T-helper 9 cell (primary cell): ENCODE measurements around the gene RNF38.
"Not testable (repeated sequence)": the region's sequence is repeated elsewhere in the genome, so short reads cannot be mapped to it uniquely, and the experiment has no call there.

Experiments used
- DNase-seq: peaks from one replicate; pipeline ENCODE4 v3.0.0-alpha.2; 2020
- total RNA-seq, 2 donors: gene quantifications; one replicate each; lab custom pipeline; 2026; lab: John Stamatoyannopoulos, UW

The RNF38 gene
- 77.7 to 97.5 reads per million in 2 donors for total RNA-seq

DNA sequence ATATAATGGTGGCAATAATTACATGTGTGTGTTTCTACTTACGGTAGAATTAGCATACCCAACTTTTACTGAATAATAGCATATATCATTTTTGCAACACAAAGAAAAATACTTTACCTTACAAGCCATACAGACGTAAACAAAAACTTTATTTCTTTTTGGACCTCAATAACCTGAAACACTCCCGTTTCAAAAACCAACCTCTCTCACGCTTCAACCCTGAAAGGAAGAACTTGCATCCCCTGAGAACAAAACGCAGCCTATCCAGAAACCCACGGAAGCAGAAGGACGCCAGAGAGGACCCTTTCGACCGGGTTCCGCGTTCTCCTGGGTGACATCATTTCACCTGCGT is at the start of gene RNF38:
RNF38 (minus strand) TSS at position 290 of the 352 bp plus-strand sequence; CDS start at position 129, 161 bp downstream.
- no peak for DNase-seq

GRCh38 chr9:36448555-36448954 is 48.5 kb upstream of the RNF38 start:
- DNase-seq: not testable (repeated sequence)

- DNase-seq: no peak
Observed at GRCh38 chr9:36448017-36448416, 47.9 kb upstream of the RNF38 start.

DNA sequence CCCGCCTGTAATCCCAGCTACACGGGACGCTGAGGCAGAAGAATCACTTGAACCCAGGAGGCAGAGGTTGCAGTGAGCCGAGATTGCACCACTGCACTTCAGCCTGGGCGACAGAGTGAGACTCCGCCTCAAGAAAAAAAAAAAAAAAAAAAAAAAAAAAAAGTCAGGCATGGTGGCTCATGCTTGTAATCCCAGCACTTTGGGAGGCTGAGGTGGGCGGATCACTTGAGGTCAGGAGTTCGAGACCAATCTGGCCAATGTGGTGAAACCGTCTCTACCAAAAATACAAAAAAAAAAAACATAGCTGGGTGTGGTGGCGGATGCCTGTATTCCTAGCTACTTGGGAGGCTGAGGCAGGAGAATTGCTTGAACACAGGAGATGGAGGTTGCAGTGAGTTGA is 46.6 kb upstream of the RNF38 start:
- DNase-seq: not testable (repeated sequence)

DNA sequence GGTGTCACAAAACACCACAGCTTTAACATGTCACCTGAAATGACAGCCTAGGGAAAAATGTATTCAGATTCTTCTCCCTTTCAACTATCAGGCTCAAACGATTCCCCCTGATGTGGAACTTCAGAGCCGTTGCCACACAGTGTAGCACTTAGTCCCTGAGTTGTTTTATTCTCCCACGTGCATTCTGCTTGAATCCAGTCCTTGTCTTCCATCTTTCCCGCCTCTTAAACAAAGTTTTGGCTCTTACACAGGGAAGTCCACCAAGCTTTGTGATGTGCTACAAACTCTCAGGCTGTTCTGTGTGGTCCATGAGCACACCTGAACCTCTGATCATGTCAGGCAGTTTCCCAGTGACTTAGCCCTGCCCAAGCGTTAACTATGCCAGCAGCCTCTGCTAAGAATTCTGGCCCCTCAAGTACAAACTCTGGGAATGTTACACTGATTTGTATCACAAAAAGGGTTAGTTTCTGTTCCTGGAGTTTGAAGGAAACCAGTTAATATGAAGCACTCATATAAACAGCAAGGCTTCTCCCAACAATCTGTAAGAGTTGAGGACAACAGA is 45.8 kb upstream of the RNF38 start:
- DNase-seq: no peak

- DNase-seq: no peak
Observed at GRCh38 chr9:36444203-36444602, 44.1 kb upstream of the RNF38 start.

- DNase-seq: no peak
Observed at GRCh38 chr9:36443581-36443980, 43.5 kb upstream of the RNF38 start.

- DNase-seq: no peak
Observed at GRCh38 chr9:36442710-36443109, 42.6 kb upstream of the RNF38 start.

GRCh38 chr9:36441966-36442365 is 41.9 kb upstream of the RNF38 start:
- no peak for DNase-seq

DNA sequence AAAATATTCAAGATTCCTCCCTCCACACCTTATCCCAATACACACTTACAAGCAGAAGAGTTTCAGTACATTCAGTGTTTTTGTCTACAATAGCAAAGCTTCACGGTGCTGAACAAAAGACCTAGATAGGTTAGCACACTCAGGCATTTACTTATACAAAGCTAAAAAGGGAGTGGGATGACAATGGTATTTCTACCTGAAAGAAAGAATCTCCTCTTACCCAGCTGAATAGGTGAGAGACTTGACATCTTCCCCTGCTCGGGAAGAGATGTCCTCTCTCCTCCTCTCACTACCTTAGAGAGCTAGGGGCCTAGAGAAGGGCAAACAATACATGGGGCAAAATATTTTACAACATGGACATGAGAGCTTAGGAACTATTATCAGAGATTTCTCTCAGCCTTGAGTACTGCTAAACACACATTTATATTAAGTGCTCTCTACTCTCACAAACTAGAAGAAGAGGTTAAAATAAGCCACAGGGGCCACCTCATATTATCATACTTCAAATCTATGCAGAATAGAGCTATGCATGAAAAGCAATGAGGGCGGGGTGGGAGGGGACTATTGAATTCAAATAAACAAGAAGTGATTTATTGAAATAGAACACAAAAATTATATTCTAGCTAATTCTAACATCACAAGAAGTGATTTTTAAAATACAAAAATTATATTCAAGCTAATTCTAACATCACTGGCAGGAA is 38.6 kb upstream of the RNF38 start:
- no peak for DNase-seq

GRCh38 chr9:36437790-36438189 is 37.7 kb upstream of the RNF38 start:
- no peak for DNase-seq

DNA sequence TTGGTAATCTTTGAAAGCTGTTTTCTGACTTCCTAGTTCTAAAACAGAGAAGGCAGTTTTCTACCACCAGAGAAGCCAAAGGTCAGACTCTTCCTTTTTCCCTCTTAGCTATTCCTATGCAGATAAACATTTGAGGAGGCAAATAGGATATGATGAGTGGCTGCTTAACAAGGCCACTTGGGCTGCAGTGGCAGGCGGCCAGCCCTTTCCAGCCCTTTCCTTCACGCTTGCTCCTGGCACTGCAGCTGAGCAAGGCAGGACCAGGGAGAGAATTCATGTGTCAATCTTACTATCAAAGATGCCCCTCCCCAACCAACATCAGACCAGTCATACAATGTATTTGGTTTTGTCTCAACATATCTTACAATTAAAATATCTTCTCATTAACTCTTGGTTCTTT is 36.8 kb upstream of the RNF38 start:
- no peak for DNase-seq

GRCh38 chr9:36433386-36433785 is 33.3 kb upstream of the RNF38 start:
- no peak for DNase-seq

DNA sequence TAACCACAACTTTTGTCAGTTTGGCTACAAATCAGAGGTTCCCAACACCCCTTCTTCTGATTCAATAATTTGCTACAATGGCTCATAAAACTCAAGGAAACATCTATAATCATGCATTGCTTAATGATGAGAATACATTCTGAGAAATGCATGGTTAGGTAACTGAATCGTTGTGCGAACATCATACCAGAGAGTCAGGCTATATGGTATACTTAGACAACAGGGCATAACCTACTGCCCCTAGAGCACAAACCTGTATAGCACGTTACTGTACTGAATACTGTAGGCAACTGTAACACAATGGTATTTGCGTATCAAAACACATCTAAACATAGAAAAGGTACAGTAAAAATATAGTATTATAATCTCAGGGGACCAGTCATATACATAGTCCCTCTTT is 31.0 kb upstream of the RNF38 start:
- no peak for DNase-seq

DNA sequence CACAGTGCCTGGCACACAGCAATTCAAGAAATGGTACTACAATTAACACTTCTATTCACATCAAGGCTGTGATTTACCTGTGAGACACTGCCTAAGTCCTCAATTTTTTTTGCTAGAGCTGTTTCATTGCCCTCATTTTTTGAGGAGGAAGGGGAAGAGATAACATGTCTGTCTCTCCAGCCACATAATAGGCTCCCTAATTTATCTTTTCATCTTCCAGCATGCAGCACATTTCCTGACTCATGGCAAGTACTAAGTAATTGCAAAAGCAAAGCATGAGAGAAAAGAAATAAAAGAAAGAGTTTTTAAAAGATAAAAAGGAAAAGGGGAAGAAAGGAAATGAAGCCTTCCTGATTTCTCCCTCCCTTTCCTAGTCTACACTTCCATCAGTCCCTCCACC is 26.9 kb upstream of the RNF38 start:
- no peak for DNase-seq

GRCh38 chr9:36426348-36426747 is 26.3 kb upstream of the RNF38 start:
- DNase-seq: no peak

DNA sequence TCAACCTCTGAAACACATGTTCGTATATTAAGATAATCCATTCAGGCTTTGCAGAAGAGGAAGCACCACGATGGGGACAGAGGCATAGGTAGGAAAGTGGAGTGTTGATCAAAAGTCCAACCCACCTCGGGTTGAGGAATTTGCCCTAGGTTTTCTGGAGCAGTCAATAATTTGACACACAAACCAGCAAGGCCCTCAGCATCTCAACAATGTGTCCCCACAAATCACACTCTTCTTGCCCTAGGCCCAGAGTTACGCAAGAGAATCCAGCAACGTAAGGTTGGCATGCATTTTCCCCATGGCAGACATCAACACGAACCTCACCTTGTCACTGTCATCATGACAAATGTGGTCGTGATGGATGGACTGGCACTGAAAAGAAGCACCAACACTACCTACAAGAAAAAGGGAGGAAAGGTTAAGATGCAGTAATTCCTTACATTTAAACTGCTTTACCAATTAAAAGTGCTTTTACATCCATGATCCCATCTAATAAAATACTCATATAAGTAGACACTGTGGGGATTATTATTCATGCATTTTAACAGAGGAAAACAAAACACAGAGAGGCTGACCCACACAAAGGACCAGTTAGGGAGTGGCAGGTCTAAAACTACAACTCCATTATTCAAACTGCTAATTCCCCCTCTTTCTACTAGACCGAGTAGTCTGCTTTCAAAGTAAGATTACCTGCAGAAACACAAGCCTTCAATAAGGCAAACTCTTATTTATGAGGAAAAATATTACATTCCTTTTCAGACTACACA is 24.4 kb upstream of the RNF38 start:
- no peak for DNase-seq

DNA sequence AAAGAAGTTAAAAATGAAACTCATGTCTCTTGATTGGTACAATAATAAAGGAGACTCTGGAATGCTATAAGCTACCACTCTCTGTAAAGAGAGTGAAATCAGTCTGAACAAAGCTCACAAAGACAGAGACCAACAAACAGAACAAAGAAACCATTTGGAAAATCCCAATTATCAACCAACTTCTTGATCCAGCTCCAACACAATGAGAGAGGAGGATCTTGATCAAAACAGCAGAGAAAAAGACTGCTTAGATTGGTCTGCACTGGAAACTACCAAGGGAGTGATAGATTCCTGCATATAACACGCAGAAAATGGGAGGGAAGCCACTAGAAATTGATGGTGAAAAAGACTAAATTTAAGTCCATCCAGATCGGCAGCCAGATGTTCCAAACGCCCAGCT is 23.1 kb upstream of the RNF38 start:
- no peak for DNase-seq

DNA sequence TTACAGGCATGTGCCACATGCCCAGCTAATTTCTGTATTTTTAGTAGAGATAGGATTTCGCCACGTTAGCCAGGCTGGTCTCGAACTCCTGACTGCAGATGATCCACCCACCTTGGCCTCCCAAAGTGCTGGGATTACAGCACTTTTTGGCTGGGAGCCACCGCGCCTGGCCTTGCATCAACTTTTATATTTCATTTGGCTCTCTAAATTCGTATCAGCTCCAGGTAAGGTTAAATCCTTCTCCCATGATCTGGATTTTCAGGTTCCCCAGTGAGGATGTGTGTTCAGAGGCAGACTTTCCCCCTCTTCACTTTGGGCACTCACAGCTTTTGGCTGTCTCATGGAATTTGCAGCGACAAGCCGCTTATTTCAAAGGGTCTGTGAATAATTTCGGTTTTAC is 16.8 kb upstream of the RNF38 start:
- DNase-seq: no peak

GRCh38 chr9:36415822-36416525 is 15.9 kb upstream of the RNF38 start:
- no peak for DNase-seq

DNA sequence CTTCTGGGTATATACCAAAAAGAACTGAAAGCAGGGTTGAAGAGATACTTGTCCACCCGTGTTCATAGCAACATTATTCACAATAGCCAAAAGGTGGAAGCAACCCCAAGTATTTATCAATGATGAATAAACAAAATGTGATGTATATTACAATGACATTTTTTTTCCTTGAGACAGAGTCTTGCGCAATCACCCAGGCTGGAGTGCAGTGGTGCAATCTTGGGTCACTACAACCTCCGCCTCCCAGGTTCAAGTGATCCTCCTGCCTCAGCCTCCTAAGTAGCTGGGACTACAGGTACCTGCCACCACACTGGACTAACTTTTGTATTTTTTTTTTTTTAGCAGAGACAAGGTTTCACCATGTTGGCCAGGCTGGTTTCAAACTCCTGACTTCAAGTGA is 11.3 kb upstream of the RNF38 start:
- DNase-seq: not testable (repeated sequence)

DNA sequence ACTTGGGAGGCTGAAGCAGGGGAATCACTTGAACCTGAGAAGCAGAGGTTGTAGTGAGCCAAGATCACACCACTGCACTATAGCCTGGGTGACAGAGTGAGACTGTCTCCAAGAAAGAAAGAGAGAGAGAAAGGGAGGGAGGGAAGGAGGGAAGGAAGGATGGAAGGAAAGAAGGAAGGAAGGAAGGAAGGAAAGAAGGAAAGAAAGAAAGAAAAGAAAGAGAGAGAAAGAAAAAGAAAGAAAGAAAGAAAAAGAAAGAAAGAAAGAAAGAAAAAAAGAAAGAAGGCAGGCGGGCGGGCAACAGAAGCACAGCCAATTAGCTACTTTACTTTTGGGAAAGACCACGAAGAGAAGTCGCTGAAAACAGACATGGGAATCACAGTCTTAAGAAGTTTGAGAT is 9.0 kb upstream of the RNF38 start:
- DNase-seq: not testable (repeated sequence)

- DNase-seq: peak; percentile 34
Observed at GRCh38 chr9:36407122-36407723, 7.2 kb upstream of the RNF38 start.
